Keratinocyte (primary cell): ENCODE measurements around the gene WDR89. TPM values are rescaled to one million over a fixed set of nuclear protein-coding genes. Genes with fewer than 3 reads are reported as not detected.
A peak's percentile ranks its signal among the peaks of the same experiment; 100 is the strongest.

Experiments
- DNase-seq: peaks from one replicate; pipeline ENCODE4 v3.0.0-alpha.2; 2011; ENCODE audit warnings: low read depth, missing footprints, low spot score
- FAIRE-seq: peaks from 2 replicates; lab custom pipeline; 2011; peaks lifted over from hg19 to GRCh38; lab: Jason Lieb, UNC
- H2AFZ ChIP-seq: 2 replicates; pipeline ENCODE4 v1.6.0; 2012; ENCODE audit warnings: low read length, control low read depth, inconsistent platforms; ENCODE audit not compliant: control insufficient read depth
- H3K27ac ChIP-seq: 2 replicates; pipeline ENCODE4 v1.5.1; 2011; ENCODE audit warnings: low read length; ENCODE audit not compliant: control insufficient read depth, insufficient read depth
- H3K27me3 ChIP-seq: 3 replicates; pipeline ENCODE4 v1.6.0; 2011; ENCODE audit warnings: low read length; ENCODE audit not compliant: control insufficient read depth, insufficient read depth; ENCODE audit errors: extremely low read depth
- H3K36me3 ChIP-seq, 2 experiments: 2 replicates in 1 of 2; 3 replicates in 1 of 2; pipeline ENCODE4 v1.5.1; 2011; ENCODE audit warnings: low read length in 2 of 2, mild to moderate bottlenecking in 1 of 2; ENCODE audit not compliant: control insufficient read depth in 2 of 2, insufficient read depth in 2 of 2; ENCODE audit errors: extremely low read depth in 1 of 2
- H3K4me1 ChIP-seq: 3 replicates; pipeline ENCODE4 v1.5.1; 2011; ENCODE audit warnings: low read length; ENCODE audit not compliant: control insufficient read depth, insufficient read depth; ENCODE audit errors: extremely low read depth
- H3K4me2 ChIP-seq: 3 replicates; pipeline ENCODE4 v1.6.0; 2011; ENCODE audit warnings: low read depth, low read length; ENCODE audit not compliant: control insufficient read depth, insufficient read depth; ENCODE audit errors: extremely low read depth
- H3K4me3 ChIP-seq, 3 experiments: fragments of 200-600 bp in 1 of 3; sonication (generic) in 1 of 3; 2 replicates in 2 of 3; 3 replicates in 1 of 3; pipeline ENCODE4 v1.5.1; 2011 to 2016; ENCODE audit warnings: low read length in 3 of 3, mild to moderate bottlenecking in 3 of 3, control low read depth in 2 of 3, inconsistent platforms in 1 of 3, low read depth in 1 of 3, mixed read lengths in 1 of 3, mixed run types in 1 of 3, moderate library complexity in 1 of 3; ENCODE audit not compliant: control insufficient read depth in 2 of 3, insufficient read depth in 2 of 3; ENCODE audit errors: extremely low read depth in 1 of 3
- H3K79me2 ChIP-seq: 2 replicates; pipeline ENCODE4 v1.6.0; 2012; ENCODE audit warnings: low read length; ENCODE audit not compliant: control insufficient read depth, insufficient read depth
- H3K9ac ChIP-seq: 3 replicates; pipeline ENCODE4 v1.6.0; 2011; ENCODE audit warnings: low read length; ENCODE audit not compliant: control insufficient read depth, insufficient read depth; ENCODE audit errors: extremely low read depth
- H3K9me1 ChIP-seq: 3 replicates; pipeline ENCODE4 v1.6.0; 2011; ENCODE audit warnings: low read length; ENCODE audit not compliant: control insufficient read depth, insufficient read depth; ENCODE audit errors: extremely low read depth
- H3K9me3 ChIP-seq: 2 replicates; pipeline ENCODE4 v1.5.1; 2012; ENCODE audit warnings: low read depth, low read length; ENCODE audit not compliant: control insufficient read depth
- H4K20me1 ChIP-seq: 3 replicates; pipeline ENCODE4 v1.6.0; 2011; ENCODE audit warnings: low read length; ENCODE audit not compliant: control insufficient read depth, insufficient read depth; ENCODE audit errors: extremely low read depth
- EZH2 ChIP-seq: IDR thresholded peaks from one replicate; pipeline ENCODE4 v1.6.1; 2012; ENCODE audit warnings: inconsistent platforms, mild to moderate bottlenecking, low read length, moderate library complexity
- dilution Hi-C: fragments of 300-500 bp; cut with MboI; formaldehyde crosslinking; loops from one replicate; pipeline ENCODE4 v1.7.0; 2020; ENCODE audit warnings: low sequenced_read_pairs; ENCODE audit not compliant: extremely low pct_ligation_motif_present
- polyA plus RNA-seq, 5 experiments: library from polyadenylated mRNA; depleted of rRNA in 3 of 5; stranded (reverse) in 3 of 5; stranded (forward) in 1 of 5; unstranded in 1 of 5; fragments of >200 nt; gene quantifications; 1 replicate in 1 of 5; 2 replicates in 3 of 5; 3 replicates in 1 of 5; pipeline versions ENCODE4 v1.2.1 to v1.2.3, GENCODE V29; 2011 to 2012; ENCODE audit warnings: missing spikeins in 2 of 5, low read depth in 1 of 5, low replicate concordance in 1 of 5
- small RNA-seq, 3 experiments: library from RNA; depleted of rRNA; stranded (forward); fragments of <200 nt; gene quantifications; one replicate each; pipeline ENCODE3, GENCODE V24; 2012; ENCODE audit warnings: low read depth in 3 of 3, low replicate concordance in 1 of 3; ENCODE audit not compliant: insufficient read length in 3 of 3
- TF ChIP-seq, protein P1 (sequence below), 3 experiments: IDR thresholded peaks in 1 of 3; conservative IDR thresholded peaks in 1 of 3; optimal IDR thresholded peaks in 1 of 3; 2 replicates in 2 of 3; 3 replicates in 1 of 3; pipeline versions ENCODE3 to v1.5.1; 2011; ENCODE audit warnings: low read length in 3 of 3, mild to moderate bottlenecking in 3 of 3, moderate library complexity in 2 of 3, control low read depth in 1 of 3, inconsistent platforms in 1 of 3; ENCODE audit not compliant: insufficient read depth in 2 of 3; ENCODE audit errors: extremely low read depth in 1 of 3

WDR89 gene
- polyA plus RNA-seq, 1 donor (not counting 4 experiments of a cell fraction or from before 2014, with no cell fraction given): 14.3 TPM

DNA sequence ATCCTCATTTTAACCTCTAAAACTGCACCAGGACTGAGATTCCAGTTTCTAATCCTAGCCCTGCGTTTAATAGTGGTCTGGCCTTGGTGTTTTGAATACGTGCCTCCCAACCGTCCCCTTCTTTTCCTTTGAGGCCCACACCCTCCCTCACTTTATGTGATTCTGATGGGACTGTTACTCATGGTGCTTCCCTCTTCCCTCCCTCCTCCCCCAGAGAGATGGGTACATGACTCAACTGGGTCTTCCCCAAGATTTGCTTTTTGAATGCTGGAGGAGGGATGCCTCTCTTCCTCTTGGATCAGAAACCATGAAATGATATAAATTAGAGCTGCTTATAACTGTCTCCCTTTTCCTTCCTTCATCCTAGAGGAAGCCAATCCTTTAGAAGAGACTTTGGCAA lies 90.3 kb downstream of the WDR89 start:
- H3K27ac ChIP-seq: no peak overlapping the region
- H3K9me1 ChIP-seq: no peaks in the 10 kb centered on the region
- H4K20me1 ChIP-seq: no peaks in the 10 kb centered on the region
- no peak for TF ChIP-seq EZH2
- TF ChIP-seq, protein P1, sequence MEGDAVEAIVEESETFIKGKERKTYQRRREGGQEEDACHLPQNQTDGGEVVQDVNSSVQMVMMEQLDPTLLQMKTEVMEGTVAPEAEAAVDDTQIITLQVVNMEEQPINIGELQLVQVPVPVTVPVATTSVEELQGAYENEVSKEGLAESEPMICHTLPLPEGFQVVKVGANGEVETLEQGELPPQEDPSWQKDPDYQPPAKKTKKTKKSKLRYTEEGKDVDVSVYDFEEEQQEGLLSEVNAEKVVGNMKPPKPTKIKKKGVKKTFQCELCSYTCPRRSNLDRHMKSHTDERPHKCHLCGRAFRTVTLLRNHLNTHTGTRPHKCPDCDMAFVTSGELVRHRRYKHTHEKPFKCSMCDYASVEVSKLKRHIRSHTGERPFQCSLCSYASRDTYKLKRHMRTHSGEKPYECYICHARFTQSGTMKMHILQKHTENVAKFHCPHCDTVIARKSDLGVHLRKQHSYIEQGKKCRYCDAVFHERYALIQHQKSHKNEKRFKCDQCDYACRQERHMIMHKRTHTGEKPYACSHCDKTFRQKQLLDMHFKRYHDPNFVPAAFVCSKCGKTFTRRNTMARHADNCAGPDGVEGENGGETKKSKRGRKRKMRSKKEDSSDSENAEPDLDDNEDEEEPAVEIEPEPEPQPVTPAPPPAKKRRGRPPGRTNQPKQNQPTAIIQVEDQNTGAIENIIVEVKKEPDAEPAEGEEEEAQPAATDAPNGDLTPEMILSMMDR (optimal IDR thresholded peaks at IDR 0.05 in 1 of 3, IDR thresholded peaks at IDR 0.05 in 1 of 3, conservative IDR thresholded peaks at IDR 0.05 in 1 of 3; ENCODE audit: extremely low read depth in 1 of 3, insufficient read depth in 2 of 3, low read length in 3 of 3): no peak
- H3K79me2 ChIP-seq: no peaks in the 10 kb centered on the region
- H3K9me3 ChIP-seq: no peaks in the 10 kb centered on the region
- H3K36me3 ChIP-seq: no peaks in the 10 kb centered on the region
- peak; percentile 62 for FAIRE-seq
- no peak for DNase-seq
- H3K27me3 ChIP-seq: no peaks in the 10 kb centered on the region
- H3K4me3 ChIP-seq: no peak overlapping the region
- no peaks in the 10 kb centered on the region for H3K4me1 ChIP-seq
- peak overlapping the region; percentile 6 for H2AFZ ChIP-seq
- no peak overlapping the region for H3K9ac ChIP-seq
- peak overlapping the region; percentile 3 for H3K4me2 ChIP-seq
- dilution Hi-C loops: no loop called here

GRCh38 chr14:63547798-63548335 lies 93.8 kb downstream of the WDR89 start:
- Histone ChIP-seq H3K79me2 (no peaks in the 10 kb centered on the region), H4K20me1 (no peaks in the 10 kb centered on the region), H3K9ac (no peak overlapping the region), H3K36me3 (no peaks in the 10 kb centered on the region), H3K27me3 (no peaks in the 10 kb centered on the region), H3K4me2 (no peak overlapping the region), H3K9me3 (no peaks in the 10 kb centered on the region), H3K4me3 (no peak overlapping the region), H3K9me1 (no peaks in the 10 kb centered on the region), H2AFZ (no peak overlapping the region), H3K27ac (no peak overlapping the region), H3K4me1 (no peaks in the 10 kb centered on the region)
- DNase-seq: no peak
- FAIRE-seq: no peak
- dilution Hi-C loops: no loop called here
- TF ChIP-seq EZH2: no peak
- TF ChIP-seq, protein P1 (optimal IDR thresholded peaks at IDR 0.05 in 1 of 3, IDR thresholded peaks at IDR 0.05 in 1 of 3, conservative IDR thresholded peaks at IDR 0.05 in 1 of 3; ENCODE audit: extremely low read depth in 1 of 3, insufficient read depth in 2 of 3, low read length in 3 of 3): no peak

Small RNA genes within 50 kb of the gene (small RNA-seq; reads per million reads assigned to genes)
- 0 reads per million in 3 experiments for gene RF00012
- gene RF00019: 0 reads per million in 3 experiments
- 0 reads per million in 3 experiments for gene RNU6-1162P
- 0 to 0.25 (median 0) reads per million in 3 experiments for gene RNU6-597P

Other genes with a start within 250 kb of the WDR89 start
- gene PPP2R5E, start 98.5 kb downstream of the WDR89 start, polyA plus RNA-seq: 11.2 to 23.4 TPM (median 22.7 TPM) in 3 replicates
- 14.7 to 28.7 TPM (median 17.6 TPM) in 3 replicates for gene SGPP1, start 86.2 kb upstream of the WDR89 start, polyA plus RNA-seq
- 9.5 to 11.0 TPM (median 9.9 TPM) in 3 replicates for gene SYNE2, start 211.1 kb upstream of the WDR89 start, polyA plus RNA-seq